Subcutaneous adipose tissue (tissue), 4 donors: ENCODE measurements around the gene TRIM39. TPM values are rescaled to one million over a fixed set of nuclear protein-coding genes. Genes with fewer than 3 reads are reported as not detected.

Source experiments
- CTCF ChIP-seq: fragments of 450-650 bp; IDR thresholded peaks from one replicate; pipeline ENCODE4 v1.5.1; 2016; ENCODE audit warnings: low read depth, mild to moderate bottlenecking, control low read depth, antibody characterized with exemption, moderate library complexity
- small RNA-seq: library from RNA; depleted of rRNA; stranded (forward); fragments of <200 nt; gene quantifications from one replicate; pipeline ENCODE3, GENCODE V24; 2016
- total RNA-seq, 4 donors: library from RNA; depleted of rRNA; stranded (reverse); fragments of >200 nt; gene quantifications; one replicate each; pipeline ENCODE4 v1.1.0, GENCODE V29; 2016

Gene TRIM39
- total RNA-seq, 4 donors from 2014 or later, result 7.5 to 14.9 (median 10.8) TPM

- TF ChIP-seq CTCF, result no peak
Measured at GRCh38 chr6:30378290-30378937, 51.7 kb downstream of the TRIM39 start.

GRCh38 chr6:30380464-30380863, 53.7 kb downstream of the TRIM39 start:
- no peak for TF ChIP-seq CTCF

GRCh38 chr6:30386166-30386565, 59.4 kb downstream of the TRIM39 start:
- no peak for TF ChIP-seq CTCF

- no peak for TF ChIP-seq CTCF
Measured at GRCh38 chr6:30391240-30391639, 64.5 kb downstream of the TRIM39 start.

Small RNA genes within 50 kb of the gene (small RNA-seq; reads per million reads assigned to genes)
- gene HLA-N, result not detected

Other genes starting within 250 kb of the TRIM39 start
- not detected for gene TRIM31, start 213.8 kb upstream of the TRIM39 start, total RNA-seq
- gene TRIM40, start 190.8 kb upstream of the TRIM39 start, total RNA-seq, result not detected
- not detected for gene TRIM10, start 165.7 kb upstream of the TRIM39 start, total RNA-seq
- gene TRIM15, start 163.4 kb upstream of the TRIM39 start, total RNA-seq, result not detected
- gene TRIM26, start 113.5 kb upstream of the TRIM39 start, total RNA-seq, result 10 to 100 TPM; 24.3 to 32.6 (median 28.5) TPM
- 10 to 100 TPM; 43.3 to 69.6 (median 49.5) TPM for gene RPP21, start 18.2 kb downstream of the TRIM39 start, total RNA-seq
- 1,000 to 10,000 TPM in 1 of 4 donors, 100 to 1,000 TPM in 3; 287 to 1,087 (median 819) TPM for gene HLA-E, start 162.6 kb downstream of the TRIM39 start, total RNA-seq
- 10 to 100 TPM; 18.9 to 46.0 (median 38.3) TPM for gene GNL1, start 229.6 kb downstream of the TRIM39 start, total RNA-seq
- 1 to 10 TPM; 2.4 to 4.4 (median 4.2) TPM for gene PRR3, start 230.4 kb downstream of the TRIM39 start, total RNA-seq
- 10 to 100 TPM; 22.3 to 34.7 (median 34.4) TPM for gene ABCF1, start 244.5 kb downstream of the TRIM39 start, total RNA-seq